ENCODE measurements around the gene RASL11A.
"Not testable (repeated sequence)": the region's sequence is repeated elsewhere in the genome, so short reads cannot be mapped to it uniquely, and the experiment has no call there.

The RASL11A gene

DNA sequence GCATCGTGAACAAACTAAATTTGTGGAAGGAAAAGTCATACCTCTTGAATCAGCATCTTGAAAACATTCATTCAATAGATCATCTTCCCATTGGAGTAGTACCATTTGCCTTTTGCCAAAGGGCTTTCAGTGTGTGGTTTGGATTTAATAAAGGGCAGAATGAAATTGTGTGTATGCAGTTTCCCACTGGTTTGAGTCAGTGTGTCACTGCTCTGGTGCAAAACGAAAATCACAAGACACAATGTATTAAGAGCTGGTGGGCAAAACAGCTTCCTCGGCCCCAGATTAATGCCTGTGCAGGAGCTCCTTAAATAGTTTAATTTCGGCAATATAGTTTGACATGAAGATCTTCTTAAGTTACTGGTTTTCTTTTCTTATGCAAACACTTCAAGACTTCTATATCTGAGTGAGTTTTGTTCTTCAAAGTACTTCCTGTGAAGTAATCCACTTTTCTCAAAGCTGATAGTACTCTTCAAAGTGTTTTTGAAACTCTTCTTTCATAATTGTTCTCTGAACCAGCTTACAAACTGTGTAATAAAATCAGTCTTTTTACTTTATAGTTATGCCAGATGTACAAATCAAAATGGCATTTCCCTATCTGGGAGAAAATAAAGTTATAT, 32.1 kb downstream of the RASL11A start:
- DNase-seq, result no peak

DNA sequence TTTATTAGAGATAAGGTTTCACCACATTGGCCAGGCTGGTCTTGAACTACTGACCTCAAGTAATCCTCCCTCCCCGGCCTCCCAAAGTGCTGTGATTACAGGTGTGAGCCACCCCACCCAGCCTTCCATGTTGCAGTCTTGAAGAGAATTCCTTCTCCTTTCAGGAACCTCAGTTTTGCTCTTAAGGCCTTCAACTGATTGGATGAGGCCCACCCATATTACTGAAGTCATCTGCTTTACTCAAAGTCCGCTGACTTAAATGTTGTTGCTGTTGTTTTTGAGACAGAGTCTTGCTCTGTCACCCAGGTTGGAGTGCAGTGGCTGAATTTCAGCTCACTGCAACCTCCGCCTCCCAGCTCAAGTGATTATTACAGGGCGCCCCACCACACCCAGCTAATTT, 33.5 kb downstream of the RASL11A start:
- DNase-seq, result no peak

DNA sequence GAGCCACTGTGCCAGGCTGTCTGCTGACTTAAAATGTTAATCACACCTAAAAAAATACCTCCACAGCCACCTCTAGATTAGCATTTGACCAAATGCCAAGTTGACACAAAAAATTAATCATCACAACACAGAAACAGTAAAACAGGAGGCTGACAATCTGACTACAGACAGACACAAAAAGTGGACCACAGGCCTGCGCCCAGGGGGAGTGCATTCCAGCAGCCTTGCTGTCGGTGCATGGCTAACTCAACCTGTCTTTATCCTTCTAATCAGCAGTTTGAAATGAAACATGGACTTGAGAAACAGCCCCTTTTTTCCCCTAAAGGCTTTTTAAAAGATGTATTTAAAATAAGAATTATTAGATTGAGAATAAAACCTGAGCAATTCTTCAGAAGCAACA, 34.0 kb downstream of the RASL11A start:
- no peak for DNase-seq

DNA sequence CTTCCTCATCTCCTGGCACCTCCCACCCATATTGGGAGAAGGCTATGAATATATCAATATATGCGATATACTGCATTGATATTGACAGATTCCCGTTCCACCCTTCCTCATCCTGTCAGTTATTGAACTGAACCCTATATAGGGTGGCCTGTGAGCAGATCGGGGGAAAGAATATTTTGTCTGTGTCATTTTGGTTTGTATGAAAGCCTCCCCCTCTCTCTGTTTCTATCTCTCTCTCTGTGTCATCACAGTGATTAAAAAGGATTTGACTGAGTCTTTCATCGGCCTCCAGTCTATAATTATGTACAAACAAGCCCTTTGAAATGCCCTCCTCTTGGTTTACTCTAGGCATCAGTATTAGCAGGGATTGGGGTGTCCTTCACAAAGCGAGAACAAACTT, 35.7 kb downstream of the RASL11A start:
- no peak for DNase-seq

DNA sequence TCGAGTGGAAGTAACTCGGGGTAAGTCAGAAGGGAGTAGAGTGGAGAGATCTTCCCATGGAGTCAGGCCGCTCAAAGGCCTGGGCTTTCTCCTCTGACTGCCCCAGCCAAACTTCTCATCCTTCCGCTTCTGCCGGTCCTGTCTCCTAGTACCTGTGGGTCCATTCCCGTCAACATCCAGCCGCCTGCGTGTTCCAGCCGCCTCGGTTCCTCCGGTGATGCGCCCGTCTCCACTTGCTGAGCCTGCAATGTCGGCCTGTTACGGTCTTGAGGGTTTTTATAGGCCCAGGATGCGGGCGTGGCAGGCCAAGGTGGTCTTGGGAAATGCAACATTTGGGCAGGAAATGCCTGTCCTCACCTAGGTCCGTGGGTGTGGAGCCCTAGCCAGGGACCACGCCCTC, 38.3 kb downstream of the RASL11A start:
- no peak for DNase-seq

DNA sequence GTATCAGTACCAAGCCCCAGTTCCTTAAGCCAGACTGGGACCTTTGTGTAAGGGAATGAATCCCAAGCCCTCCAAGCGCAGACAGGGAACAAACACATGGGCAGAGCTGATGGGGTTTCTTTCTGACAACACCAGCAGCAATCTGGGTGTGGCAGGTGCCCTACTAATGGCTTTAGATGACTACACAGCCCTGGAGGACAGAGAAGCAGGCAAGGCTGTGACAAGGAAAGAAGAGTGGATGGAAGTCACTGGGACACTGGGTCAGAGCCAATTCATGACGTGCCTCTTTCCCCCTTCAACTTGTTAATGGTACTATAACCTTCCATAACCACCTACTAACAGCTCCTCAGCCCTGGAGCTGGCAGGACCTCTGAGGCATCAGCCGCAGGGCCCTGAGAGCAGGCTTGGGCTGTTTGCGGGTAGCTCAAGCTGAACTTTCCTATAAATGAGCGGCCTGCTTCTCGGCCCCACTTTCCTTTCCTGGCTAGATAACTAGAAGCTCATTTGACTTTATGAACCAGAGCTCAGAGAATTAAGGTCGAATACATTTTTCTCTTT, 38.9 kb downstream of the RASL11A start:
- DNase-seq, result no peak

DNA sequence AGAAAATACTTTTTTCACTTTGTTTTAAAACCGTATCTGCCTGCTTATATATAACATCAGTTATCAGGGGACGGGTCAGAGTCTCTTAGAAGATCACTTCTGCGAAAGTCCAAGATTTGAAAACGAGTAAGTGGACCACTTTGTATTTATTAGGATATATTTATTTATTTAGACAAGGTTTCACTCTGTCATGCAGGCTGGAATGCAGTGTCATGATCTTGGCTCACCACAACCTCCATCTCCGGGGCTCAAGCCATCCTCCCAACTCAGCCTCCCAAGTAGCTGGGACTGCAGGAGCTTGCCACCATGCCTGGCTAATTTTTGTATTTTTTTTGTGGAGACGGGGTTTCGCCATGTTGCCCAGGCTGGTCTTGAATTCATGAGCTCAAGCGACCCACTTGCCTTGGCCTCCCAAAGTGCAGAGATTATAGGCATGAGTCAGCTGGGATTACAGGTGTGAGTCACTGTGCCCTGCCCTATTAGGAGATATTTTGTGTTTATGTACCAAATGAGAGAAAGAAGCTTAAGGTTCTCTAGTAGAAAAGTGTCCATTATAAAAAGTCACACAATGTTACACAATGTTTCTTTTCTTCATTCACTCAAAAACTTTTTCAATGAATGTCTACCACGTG, 39.5 kb downstream of the RASL11A start:
- no peak for DNase-seq

DNA sequence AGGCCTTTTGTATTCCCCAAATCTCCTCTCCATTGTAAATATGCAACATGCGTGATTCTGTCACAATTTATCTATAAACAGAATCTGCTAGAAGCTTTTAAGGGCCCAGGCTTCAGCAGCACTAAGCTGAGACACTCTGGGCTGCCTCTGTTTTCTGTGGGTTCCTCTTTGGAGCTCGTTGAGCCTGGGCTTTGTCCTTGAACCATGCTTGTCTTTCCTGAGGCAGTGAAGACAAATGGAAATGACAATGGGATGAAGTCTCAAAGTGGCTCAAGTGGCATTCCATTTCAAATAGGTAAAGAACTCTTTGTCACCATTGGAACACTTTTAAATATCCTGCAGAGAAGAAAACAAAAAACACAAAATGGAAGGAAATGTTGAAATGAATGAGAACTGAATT, 40.3 kb downstream of the RASL11A start:
- DNase-seq, result no peak

DNA sequence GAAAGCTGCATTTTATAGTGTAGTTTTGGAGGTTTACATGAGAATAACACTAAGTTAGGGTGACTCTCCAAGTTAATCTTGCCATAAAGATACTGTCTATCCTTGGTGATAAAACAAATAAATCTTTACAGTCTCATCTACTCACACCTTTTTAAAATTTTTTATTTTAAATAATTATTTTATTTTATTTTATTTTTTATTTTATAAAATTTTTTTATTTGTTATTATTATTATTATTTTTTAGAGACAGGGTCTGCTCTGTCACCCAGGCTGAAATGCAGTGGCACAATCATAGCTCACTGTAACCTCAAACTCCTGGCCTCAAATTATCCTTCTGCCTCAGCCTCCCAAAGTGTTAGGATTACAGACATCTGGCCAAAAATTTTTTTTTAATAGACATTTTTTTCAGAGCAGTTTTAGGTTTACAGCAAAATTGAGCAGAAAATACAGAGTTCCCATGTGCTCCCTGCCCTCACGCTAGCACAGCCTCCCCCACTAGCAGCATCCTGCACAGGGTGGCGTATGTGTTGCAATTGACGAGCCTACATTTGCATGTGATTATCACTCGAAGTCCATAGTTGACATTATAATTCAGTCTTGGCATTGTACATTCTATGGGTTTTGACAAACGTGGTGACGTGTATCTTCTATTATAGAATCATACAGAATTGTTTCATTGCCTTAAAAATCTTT, 41.0 kb downstream of the RASL11A start:
- no peak for DNase-seq

DNA sequence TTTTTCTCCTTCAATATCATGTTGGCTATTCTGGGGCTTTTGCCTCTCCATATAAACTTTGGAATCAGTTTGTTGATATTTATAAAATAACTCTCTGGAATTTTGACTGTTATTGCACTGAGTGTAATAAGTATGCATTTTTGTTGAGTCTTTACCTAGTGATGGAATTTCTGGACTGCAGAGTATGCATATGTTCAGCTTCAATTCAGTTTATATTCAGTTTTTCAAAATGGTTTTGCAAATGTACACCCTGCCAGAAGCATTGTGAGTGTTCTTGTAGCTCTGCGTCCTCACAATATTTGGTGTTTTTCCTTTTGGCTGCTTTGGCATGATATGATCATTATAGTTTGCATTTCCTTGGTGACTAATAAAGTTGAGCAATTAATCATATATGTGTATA, 43.1 kb downstream of the RASL11A start:
- no peak for DNase-seq

DNA sequence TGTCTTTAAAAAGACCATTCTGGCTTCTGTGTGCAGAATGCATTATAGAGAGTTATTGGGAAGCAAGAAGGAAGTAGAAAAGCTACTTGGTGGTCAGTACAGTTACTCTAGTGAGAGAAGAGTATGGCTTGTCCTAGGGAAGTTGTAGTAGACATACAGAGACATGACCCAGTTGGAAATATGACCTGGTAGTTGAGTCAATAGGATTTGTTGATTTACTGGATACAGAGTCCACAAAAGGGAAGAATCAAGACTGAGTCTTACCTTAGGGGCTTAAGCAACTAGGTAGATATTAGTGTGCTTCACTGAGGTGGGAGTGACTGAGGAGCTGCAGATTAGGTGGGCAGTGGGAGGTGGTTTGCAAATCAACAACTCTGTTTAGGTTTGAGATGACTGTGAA, 48.8 kb downstream of the RASL11A start:
- no peak for DNase-seq

DNA sequence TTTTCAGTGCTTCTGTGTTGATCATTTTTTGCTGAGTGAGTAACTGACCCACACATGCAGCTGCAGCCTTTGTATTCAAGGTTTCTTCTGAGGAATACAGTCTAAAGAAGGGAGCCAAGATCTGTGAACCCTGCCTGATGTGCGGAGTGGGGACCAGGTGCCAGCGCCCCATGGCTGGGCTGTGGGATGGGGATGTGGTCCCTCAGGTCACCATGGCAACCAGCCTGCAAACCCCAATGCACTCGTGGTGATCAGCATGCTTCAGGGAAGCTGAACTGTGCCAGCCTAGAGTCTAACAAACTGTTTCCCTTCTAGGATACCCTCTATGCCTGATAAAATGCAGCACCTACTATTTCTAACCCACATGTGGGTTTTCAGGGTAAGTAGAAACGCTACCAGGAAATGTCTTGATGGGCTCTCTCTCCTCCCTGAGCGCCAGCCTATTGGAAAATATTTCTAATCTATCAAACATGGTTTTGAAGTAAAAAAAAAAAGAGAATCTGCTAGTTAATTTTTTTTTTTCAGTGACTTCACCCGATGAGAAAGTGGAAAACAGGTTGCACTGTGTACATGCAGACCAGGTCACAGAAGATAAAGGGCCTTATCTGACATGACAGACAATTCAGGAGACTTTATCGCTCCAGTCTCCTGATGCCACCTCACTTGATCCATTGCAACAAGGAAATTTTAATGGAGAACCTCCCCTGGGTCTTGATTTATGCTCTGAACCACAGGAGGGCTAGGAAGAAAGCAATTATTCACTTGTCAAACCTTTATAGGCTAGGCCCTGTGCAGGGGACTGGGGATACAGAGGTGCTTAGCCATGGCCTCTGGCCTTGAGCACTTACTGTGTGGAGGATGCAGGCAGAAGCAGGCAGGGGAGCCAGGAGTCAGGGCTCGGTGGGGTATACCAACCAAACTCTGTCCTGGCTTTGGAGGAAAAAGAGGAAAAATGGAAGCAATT, 51.1 kb downstream of the RASL11A start:
- DNase-seq, result peak; percentile 10

DNA sequence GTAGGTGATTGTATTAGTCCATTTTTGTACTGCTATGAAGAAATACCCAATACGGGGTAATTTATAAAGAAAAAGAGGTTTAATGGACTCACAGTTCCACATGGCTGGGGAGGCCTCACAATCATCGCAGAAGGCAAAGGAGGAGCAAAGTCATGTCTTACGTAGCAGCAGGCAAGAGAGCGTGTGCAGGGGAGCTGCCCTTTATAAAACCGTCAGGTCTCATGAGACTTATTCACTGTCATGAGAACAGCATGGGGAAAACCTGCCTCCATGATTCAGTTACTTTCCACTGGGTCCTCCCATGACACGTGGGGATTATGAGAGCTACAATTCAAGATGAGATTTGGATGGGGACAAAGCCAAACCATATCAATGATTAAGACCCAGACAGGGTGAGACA, 51.8 kb downstream of the RASL11A start:
- not testable (repeated sequence) for DNase-seq

Data from activated CD4-positive, alpha-beta T cell treated with anti-CD3 and anti-CD28 coated beads, Interleukin-2, Interleukin-6, amounts not matched to agents 100 ng/mL and 50 ng/mL, durations not matched to agents 16 hours and 8 hours (primary cell).